ENCODE results near the gene OGA.

DNA sequence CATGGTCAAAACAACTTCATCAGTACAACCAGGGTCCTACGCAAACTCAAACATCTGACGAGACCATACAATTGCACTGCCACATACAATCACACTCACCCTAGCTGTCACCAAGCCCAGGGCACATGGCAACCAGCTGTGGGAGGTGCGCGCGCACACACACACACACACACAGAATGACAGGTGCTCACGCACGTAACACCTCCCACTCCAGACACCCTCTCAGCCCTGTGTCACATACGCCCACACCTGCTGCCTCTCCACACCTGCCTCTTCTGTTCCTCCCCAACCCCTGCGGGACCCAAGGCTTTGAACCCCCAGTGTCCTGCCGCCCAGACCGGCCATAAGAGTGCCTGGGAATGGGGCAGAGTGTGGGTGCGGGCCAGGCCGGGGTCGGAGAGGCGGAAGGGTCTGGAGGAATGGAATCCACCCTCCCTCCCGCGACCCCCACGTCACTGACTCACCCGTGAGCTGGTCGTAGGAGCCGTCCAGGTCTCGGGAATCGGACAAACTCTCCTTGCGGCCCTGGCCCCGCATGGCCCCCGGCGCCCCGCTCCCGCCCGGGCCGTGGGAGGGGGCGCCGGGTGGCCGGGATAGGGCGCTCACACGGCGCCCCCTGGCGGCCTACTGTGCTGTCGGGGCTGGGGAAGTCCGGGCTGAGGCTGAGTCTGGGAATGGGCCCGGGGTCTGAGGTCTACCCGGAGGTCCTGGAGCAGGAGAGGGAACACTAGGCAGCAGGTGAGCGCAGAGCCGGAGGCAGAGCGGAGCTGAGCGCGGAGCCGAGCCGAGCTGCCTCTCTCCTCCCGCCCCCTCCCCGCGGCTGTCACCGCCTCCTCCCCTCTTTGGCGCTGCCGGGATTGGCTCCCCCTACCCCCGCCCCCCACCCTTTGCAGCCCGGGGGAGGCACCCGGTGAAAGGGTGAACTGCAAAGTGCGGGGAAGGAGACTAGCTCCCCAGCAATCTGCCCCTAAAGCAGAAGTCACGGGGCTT is 25.1 kb upstream of the OGA start, which contains the start of gene KCNIP2:
- TF ChIP-seq, protein P1, sequence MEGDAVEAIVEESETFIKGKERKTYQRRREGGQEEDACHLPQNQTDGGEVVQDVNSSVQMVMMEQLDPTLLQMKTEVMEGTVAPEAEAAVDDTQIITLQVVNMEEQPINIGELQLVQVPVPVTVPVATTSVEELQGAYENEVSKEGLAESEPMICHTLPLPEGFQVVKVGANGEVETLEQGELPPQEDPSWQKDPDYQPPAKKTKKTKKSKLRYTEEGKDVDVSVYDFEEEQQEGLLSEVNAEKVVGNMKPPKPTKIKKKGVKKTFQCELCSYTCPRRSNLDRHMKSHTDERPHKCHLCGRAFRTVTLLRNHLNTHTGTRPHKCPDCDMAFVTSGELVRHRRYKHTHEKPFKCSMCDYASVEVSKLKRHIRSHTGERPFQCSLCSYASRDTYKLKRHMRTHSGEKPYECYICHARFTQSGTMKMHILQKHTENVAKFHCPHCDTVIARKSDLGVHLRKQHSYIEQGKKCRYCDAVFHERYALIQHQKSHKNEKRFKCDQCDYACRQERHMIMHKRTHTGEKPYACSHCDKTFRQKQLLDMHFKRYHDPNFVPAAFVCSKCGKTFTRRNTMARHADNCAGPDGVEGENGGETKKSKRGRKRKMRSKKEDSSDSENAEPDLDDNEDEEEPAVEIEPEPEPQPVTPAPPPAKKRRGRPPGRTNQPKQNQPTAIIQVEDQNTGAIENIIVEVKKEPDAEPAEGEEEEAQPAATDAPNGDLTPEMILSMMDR (IDR thresholded peaks at IDR 0.05; ENCODE audit: borderline replicate concordance, extremely low read depth, low read length, poor library complexity, severe bottlenecking) = peak; percentile 65
- TF ChIP-seq EZH2 (IDR thresholded peaks at IDR 0.05; ENCODE audit: borderline replicate concordance, low read depth, low read length, severe bottlenecking) = no peak

Data from DND-41 (cell line).